Activated gamma-delta T cell (primary cell): ENCODE measurements around the gene BDH1.
"Not testable (repeated sequence)": the region's sequence is repeated elsewhere in the genome, so short reads cannot be mapped to it uniquely, and the experiment has no call there.

Experiments used
- DNase-seq: peaks from one replicate; lab custom pipeline; 2025; lab: John Stamatoyannopoulos, UW
- total RNA-seq, 2 donors: gene quantifications; one replicate each; lab custom pipeline; 2026; lab: John Stamatoyannopoulos, UW

Gene BDH1, protein sequence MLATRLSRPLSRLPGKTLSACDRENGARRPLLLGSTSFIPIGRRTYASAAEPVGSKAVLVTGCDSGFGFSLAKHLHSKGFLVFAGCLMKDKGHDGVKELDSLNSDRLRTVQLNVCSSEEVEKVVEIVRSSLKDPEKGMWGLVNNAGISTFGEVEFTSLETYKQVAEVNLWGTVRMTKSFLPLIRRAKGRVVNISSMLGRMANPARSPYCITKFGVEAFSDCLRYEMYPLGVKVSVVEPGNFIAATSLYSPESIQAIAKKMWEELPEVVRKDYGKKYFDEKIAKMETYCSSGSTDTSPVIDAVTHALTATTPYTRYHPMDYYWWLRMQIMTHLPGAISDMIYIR
- 28.3 to 56.7 reads per million in 2 donors for total RNA-seq

DNA sequence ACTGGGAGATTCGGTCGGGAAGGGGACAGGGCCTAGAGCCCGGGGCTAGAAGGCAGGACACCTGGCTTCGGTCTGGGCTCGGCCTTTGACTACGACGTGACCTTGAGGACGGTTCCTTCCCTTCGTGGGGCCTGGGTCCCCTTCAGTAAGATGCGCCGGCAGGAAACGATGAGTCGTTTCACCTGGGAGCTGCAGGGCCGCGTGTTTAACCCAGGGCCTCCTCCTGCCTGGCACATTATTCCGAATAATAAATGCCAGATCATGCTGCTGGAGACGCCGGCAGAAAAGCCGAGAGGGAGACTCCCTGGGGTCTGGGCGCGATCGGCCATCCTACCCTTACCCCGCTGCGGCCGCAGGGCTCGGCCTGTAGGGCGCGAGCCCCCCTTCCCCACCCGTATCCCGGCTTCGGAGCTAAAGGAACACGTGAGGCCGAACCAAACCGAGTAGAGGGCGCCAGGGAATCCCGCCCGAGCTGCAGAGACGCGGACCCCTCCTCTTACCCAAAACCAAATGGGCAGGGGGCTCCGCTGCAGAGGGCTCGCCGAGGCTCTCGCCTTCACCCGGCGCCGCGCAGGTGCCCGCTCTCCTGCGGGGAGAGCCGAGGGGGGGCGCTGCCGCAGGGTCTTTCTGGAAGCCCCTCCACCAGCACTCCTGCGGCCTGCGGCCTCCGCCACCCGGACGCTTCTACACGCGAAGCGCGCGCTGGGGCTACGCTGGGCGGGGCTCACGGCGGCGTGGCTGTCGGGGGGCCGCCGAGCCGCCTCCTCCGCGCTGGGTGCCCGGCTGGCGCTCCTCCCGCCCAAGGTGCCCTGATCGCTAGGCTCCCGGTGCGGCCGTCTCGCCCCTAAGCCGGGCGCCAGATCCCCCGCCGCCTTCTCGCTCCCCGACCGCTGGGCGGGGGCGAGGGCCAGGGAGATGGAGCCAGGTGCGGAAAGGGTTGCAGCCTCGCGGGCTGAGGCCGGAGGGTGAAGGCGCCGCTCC lies at the start of gene BDH1:
TSS of gene BDH1 (minus strand) at position 688 of the 981 bp plus-strand sequence. CDS start 9,525 bp downstream, outside the sequence.
- DNase-seq = peak; percentile 55

DNA sequence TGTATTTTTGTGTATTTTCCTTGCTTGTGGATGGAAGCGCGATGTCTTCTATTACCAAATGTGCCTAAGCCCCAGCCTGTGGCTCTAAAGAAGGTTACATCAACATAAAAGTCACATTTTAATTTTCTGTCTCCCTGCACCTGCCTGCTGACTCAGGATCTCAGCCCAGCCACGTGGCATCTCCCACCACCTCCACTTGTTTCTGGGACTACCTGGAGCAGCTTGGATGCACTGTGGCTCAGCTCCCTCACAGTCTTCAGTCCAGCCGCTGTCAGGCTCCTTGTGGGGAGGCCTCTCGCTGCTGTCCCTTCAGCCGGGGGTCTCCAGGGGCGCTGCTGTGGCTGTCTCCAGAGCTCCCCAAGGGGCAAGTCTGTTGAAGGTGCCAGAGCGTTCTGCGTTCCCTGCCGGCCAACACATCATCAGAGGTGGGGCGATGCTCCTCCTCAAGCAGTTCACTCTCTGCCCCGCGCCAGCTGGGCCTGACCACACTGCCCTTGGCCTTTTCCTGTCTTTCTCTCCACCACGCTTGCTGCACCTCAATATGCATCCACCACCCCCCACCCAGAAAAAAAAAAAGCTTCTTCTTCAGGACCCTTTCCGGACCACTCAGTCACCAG lies 47.7 kb upstream of the BDH1 start:
- DNase-seq = no peak

DNA sequence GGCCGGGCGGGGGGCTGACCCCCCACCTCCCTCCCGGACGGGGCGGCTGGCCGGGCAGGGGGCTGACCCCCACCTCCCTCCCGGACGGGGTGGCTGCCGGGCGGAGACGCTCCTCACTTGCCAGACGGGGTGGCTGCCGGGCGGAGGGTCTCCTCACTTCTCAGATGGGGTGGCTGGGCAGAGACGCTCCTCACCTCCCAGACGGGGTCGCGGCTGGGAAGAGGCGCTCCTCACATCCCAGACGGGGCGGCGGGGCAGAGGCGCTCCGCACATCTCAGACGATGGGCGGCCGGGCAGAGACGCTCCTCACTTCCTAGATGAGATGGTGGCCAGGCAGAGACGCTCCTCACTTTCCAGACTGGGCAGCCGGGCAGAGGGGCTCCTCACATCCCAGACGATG lies 46.6 kb upstream of the BDH1 start:
- DNase-seq = not testable (repeated sequence)

DNA sequence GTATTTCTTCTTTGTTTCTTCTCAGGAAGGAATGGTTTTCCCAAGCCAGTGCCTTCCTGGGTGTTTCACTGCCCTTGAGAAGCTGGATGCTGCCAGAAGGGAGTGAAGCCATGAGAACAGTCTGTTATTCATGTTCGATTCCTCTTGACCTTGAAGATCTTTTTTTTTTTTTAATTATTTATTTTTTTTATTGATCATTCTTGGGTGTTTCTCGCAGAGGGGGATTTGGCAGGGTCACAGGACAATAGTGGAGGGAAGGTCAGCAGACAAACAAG lies 45.7 kb upstream of the BDH1 start:
- DNase-seq = not testable (repeated sequence)

DNA sequence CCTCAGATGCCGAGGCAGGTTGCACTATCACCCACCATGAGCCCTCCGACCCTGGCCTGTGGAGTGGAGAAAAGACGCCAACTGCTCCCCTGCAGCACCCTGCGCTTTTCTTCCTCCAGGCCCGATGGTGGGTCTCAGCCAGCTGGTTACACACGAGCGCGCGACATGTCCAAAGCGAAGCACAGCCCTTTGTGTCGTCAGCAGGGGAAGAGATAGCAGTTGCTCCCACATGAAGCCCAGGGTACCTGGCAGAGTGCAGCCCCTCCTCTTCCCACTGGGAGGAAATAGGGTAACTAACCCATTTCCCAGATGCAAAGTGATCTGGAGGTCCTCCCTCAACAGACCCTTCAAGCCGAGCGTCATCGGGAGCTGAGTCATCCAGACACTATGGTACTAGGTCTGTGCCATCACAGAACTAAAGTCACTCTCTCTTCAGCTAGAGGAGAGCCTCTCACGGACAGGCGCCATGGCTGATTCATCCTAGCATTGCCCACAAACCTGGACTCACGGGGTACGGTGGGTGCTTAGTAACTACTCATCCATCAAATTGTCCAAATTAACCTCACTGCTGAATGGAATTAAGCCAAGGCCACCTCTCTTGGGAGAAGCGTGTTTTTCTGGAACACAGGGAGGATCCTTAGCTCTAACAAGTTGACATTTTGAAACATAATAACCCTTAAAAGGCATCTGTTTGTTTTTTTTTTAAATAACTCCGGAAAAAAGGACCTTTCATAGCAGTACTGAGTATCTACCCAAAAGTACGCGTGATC lies 45.2 kb upstream of the BDH1 start:
- DNase-seq = no peak

GRCh38 chr3:197599089-197599765 lies 43.5 kb upstream of the BDH1 start:
- no peak for DNase-seq

DNA sequence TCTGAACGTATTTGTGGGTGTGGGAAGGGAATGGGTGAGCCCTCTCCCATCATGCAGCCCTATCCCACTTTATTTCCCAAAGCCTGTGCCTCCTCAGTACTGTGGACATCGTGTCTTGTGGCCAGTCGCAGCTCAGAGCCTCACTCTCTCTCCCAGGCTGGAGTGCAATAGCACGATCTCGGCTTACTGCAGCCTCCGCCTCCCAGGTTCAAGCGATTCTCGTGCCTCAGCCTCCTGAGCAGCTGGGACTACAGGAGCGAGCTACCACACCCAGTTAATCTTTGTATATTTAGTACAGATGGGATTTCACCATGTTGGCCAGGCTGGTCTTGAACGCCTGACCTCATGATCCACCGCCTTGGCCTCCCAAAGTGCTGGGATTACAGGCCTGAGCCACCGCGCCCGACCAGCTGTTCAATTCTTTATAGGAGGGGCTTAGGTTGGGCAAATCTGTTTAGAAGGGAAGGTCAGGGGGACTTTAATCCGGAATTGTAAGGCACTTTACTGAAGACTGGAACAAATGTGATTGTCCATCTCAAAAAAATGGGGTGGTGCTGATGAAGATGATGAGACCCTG lies 42.7 kb upstream of the BDH1 start:
- DNase-seq = no peak

- DNase-seq = no peak
Observed at GRCh38 chr3:197597335-197597734, 41.6 kb upstream of the BDH1 start.

DNA sequence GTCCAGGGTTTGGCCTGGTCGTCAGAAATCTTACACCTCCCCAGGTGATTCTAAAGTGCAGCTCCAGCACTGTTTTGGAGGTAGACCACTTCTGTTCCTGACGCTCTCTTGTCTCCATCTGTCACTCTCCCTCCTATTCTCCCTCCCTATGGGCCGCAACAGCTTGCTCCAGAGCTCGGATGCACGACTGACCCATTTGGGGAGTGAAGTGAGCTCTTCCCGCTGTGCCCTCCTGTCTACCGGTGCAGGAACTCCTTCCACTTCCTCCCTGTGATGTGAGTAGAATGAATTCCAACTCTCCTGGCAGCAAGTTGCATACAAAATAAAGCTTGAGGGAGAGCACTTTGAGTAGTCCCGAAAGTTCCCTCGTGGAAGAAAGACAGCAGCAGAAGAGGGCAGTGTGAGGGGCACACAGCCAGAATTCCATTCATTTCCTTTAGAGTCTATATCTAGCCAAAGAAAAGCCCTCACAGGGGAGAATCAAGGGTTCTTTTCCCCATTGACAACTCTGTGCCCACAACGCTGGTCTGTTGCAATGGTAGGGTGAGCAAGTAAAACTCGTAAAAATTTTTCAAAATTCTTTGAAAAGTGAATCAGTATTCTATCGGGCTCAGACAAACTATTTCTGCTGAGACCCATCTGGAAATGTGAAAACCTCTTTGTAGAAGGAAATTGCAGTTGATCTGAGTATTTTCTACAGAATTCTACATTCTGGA lies 39.9 kb upstream of the BDH1 start:
- DNase-seq = no peak

DNA sequence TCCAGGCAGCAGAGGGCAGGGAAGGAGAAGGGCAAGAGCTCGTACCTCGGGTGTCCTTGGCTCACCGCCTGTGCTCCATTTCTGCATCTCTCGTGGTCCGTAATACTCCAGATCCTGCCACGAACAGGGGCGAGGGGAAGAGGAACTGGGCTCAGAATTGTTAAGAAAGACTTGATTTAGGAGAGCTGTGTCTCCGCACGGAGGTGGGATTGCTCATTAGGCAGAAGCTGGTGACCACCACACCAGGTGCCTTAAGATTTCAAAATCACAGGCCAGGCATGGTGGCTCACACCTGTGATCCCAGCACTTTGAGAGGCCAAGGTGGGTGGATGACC lies 37.2 kb upstream of the BDH1 start:
- DNase-seq = no peak

GRCh38 chr3:197592361-197593045 lies 36.7 kb upstream of the BDH1 start:
- DNase-seq = no peak

DNA sequence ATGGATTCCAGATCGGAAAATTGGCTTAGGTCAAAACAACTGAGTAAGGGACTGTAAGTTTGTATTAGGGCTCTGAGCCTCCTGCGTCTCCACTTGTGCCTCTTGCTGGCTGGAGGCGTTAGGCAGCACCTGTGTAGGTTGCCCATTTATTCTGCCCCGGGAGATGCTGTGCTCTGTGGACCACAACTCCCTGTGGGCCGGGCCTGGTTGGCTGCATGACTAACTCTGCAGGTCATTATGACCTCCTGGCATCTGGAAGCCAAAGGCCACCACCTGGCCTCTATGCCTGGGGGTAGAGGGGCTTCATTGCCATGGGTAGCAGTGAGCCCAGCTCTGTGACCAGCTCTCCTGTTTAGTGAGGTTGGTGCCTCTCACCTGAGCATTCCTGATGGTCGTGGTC lies 36.0 kb upstream of the BDH1 start:
- DNase-seq = no peak

- no peak for DNase-seq
Observed at GRCh38 chr3:197590313-197590962, 34.7 kb upstream of the BDH1 start.

GRCh38 chr3:197589545-197589944 lies 33.8 kb upstream of the BDH1 start:
- DNase-seq = no peak

DNA sequence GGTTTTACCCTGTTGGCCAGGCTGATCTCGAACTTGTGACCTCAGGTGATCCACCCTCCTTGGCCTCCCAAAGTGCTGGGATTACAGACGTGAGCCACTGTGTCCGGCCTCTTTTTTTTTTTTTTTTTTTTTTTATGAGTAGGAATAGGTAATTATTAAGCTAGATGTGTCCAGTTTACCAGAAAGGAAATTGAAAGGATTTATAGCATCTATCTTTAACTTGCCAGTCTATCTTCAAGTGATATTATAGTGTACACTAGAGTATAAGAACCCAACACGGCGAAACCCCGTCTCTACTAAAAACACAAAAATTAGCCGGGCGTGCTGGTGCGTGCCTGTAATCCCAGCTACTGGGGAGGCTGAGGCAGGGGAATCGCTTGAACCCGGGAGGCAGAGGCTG lies 31.0 kb upstream of the BDH1 start:
- not testable (repeated sequence) for DNase-seq

- DNase-seq = no peak
Observed at GRCh38 chr3:197586181-197586580, 30.4 kb upstream of the BDH1 start.

GRCh38 chr3:197584733-197585132 lies 29.0 kb upstream of the BDH1 start:
- DNase-seq = no peak

DNA sequence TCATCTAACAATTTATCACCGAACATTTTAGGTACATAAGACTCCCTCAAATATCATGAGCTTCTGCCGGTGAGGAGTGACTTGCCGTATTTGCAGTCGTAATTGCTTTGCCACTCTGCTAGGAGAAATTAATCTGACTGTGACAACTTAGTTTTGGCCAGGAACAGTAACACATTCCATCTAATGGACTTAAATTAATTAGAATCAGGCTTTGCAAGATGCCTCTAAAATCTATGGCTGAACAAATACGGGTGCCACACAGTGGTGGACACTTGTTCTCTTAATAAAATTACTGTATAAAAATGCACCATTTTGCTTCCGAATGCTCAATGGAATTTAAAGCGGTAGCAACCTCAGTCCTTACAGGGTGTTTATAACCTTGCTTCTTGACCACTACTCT lies 27.6 kb upstream of the BDH1 start:
- DNase-seq = no peak

GRCh38 chr3:197580253-197580691 lies 24.5 kb upstream of the BDH1 start:
- no peak for DNase-seq
